HG02588 (cell line): ENCODE results near the gene P2RX6.
"Not testable (repeated sequence)": the region's sequence is repeated elsewhere in the genome, so short reads cannot be mapped to it uniquely, and the experiment has no call there.

ENCODE experiments used
- ATAC-seq: cut with Tn5 transposase; IDR thresholded peaks from one replicate; pipeline ENCODE4 v1.9.1; 2021; ENCODE audit warnings: mild to moderate bottlenecking, moderate library complexity; ENCODE audit not compliant: unreplicated experiment

Gene P2RX6

DNA sequence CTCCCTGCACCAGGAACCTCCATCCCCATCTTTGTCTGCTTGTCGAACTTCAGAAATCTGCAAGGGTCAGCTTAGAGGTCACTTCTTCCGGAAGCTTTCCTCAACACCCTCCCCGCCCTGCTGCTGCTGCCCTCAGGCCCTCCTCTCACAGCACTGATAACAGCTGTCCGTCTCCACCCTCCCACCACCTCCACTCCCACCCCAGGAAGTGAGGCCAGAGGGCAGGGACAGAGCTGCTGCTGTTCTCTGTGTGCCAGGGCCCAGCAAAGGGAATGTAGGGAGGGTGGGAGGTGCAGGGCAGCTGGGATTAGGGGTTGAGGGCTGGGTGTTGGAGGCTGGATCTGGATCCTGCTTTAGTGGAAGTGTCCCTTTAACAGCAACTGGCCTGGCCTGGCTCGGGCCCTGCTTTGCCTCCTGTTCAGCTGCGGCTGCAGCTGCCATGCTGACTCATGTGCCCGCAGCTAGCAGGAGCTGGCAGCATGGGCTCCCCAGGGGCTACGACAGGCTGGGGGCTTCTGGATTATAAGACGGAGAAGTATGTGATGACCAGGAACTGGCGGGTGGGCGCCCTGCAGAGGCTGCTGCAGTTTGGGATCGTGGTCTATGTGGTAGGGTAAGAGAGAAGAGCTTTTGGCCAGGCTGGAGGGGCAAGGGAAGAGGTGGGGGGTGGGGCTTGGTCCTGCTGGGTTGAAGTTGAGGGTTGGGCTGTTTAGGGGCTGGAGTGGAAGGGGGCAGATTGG lies at the start of gene P2RX6:
TSS of gene P2RX6 (plus strand) at position 440 of the 740 bp plus-strand sequence. CDS start at position 450, 10 bp downstream.
- no peak for ATAC-seq

DNA sequence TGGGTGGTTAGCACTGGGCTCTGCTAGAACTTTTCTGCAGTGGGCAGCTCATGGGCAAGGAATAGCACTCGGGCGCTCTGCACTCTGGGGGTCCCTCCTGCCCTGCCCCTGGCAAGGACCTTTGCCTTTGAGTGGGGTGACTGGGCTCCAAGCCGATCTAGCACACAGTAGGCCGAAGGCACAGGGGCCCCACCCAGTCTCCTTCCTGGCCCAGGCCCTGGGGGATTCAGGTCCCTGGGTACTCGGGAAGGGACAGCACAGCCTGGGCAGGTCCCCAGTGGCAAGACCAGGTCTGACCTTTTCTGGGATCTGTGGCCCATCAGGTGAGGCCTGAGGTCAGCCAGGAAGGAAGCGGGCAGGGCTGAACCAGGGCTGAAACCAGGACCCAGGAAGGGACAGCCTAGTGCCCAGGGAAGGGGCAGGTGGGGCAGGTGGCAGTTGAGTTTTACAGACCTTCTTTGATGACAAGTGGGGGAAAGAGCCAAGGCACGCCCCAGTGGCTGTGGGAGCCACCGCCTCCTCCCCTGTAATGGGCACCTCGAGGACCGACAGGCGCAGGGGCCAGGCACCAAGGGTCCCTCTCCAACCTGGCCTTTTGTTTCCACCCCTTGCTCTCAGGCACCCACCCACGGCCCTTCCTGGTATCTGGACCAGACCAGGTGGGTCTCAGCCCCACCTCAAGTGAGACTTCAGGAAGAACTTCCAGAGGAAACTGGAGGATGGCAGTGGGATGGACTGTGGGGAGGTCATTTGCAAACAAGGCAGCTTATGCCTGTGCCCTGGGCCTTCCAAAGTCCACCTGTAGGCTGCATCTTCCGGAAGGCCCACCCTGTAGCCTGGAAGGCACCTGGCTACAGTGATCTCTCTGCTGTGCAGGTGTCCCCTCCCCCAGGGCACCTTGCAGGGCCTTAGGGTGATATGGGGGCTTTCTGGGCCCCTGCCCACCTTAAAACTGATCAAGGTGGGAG lies 48.8 kb upstream of the P2RX6 start:
- ATAC-seq: no peak

DNA sequence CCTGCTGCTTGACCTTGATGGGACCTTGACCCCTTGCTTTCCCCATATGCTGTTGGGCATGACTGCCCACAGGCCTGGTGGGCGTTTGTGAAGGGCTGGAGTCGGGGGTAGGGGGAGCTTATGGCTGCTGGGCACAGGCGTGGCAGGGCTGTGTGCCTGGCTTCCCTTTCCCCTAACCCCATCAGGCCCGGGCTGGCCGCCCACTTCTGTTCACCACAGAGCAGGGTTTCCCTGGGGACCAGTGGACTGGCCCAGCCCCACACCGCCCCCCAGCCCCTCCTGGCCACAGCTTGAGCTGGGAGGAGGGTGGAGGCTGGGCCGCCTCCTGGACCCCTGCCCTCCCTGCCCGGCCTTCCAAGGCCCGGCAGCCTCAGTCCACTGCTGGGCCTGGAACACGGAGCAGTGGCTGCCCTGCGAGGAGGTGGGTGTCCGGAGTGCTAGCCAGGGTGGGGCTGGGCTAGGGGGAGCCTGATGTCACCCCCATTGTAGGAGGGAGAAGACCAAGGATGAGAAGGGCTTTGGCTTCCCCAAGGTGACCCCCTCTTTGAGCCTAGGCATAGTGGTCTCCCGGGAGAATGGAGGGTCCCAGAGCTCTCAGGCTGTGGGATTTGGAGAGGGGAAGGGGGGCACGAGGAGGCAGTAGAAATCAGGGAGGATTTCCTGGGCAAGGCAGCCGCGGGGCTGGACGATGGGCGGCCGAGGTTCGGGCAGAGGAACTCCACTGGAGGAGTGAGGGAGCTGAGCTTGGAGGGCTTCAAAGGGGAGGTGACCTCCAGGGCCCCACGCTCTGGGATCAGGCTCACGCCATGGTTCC lies 47.9 kb upstream of the P2RX6 start, which contains the start of gene AIFM3:
TSS of gene AIFM3 (plus strand) at position 373 of the 814 bp plus-strand sequence. CDS start 690 bp downstream, outside the sequence.
- no peak for ATAC-seq

DNA sequence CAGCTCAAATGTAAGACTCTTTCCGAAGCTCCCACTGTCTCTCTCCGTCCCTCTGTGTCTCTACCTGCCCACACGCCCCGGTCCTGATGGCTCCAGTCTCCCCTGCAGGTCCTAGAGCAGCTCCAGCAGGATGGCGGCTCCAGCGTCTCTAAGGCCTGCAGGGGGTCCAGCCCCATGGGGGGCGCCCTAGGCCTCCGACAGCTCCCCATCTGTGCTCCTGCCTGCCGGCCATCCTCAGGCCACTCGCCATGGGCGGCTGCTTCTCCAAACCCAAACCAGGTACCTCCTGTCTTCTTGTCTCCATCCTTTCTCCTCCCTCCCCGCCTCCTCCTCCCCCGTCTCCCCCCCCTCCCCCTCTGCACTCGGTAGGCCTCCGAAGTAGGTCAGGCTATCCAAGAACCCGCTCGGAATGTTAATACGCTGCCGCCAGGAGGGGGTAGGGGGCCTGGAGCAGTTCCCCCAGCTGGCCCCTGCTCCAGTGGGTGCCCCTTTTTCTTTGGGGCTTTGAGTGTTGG lies 47.2 kb upstream of the P2RX6 start:
- ATAC-seq: no peak

DNA sequence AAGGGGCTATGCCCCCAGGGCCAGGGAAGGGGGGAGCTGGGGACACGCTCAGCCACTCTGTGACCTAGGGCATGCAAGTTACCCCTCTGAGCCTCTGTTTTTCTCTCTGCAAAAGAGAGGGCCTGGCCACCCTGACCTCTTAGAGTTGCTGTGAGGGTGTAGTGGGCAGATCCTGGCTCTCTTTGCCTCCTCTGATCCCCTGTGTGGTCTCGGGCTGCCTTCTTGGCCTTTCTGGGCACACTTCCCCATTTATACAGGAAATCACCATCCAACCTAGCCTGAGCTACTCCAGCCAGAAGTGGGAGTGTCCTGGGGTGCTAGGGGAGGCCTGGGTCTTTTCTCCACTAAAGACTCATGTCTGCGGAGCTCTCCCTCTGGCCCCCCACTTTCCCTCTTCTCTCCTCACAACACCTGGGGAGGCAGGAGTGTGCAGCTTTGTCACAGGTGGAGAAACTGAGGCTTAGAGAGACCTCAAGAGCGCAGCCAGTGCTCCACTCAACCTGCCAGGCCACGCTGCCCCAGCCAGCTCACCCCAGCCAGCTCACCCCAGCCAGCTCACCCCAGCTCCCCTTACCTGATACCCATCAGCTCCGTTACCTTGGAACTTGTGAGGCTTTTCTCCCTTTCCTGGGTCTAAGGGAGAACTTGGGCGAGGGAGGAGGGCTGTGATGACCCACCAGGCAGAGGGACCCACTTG lies 46.5 kb upstream of the P2RX6 start:
- no peak for ATAC-seq

DNA sequence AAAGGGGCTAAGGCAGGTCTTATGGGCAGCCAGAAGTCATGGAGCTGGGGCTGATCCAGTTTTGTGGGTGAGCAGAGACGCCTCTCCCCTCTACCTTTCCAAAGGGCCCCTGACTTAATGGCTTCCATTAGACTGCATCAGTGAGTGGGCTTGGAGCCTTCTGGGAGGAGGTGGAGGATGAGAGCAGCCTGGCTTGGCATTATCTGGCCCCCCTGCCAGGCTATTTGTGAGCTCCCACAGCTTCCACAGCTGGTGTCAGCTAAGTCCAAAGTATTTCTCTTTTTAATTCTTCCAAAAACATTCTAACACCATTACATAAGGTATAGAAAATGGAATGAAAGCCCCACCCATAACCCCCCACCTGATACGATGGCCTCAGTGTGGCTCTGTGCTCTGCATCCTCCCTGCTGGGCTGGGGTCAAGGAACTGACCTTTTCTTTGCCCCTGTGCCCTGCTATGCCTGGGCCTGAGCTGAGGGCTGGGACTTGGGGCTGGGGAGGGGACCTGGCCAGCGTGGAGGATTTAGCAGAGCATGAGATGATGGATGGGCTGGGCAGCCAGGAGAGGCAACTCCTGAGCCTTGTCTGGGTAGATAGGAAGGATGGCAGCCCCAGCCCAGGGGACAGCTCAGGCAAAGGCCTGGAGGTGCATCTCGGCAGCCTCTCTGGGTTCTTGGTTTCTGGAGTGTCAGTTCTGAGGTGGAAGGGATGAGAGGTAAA lies 43.9 kb upstream of the P2RX6 start:
- ATAC-seq: no peak

DNA sequence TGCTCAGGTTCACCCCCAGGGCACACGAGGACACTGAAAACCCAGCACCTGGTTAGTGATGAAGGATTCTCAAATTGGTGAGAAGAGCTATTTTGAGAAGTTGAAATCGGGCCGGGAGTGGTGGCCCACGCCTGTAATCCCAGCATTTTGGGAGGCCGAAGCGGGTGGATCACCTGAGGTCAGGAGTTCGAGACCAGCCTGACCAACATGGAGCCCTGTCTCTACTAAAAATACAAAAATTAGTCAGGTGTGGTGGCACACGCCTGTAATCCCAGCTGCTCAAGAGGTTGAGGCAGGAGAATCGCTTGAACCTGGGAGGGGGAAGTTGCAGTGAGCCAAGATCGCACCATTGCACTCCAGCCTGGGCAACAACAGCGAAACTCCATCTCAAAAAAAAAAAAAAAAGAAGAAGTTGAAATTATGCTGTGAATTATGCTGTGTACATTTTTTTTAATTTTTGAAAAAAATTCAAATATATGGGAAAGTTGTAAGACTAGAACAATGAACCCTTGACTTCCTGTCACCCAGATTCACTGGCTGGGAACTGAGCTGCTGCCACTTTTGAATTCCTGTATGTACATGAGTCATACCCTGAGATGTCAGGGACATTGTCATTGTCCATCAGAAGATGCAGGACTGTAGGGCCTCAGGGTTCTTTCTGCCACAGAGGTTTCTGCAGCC lies 42.8 kb upstream of the P2RX6 start:
- not testable (repeated sequence) for ATAC-seq

DNA sequence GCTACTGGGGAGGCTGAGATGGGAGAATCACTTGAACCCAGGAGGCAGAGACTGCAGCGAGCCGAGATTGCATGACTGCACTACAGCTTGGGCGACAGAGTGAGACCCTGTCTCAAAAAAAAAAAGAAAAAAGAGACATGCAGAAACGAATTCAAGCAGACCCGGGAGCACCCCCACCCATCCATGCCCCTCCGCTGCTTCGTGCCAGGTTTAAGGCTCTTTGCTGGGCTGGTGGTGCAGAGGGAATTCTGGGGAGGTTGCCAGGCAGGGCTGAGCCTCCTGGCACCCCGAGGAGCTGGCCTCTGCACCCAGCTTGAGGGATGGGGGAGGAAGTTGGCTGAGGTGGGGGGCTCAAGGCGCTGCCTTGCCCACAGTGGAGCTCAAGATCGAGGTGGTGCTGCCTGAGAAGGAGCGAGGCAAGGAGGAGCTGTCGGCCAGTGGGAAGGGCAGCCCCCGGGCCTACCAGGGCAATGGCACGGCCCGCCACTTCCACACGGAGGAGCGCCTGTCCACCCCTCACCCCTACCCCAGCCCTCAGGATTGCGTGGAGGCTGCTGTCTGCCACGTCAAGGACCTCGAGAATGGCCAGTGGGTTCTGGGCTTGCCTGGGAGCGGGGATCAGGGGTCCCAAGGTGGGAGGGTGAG lies 41.9 kb upstream of the P2RX6 start:
- ATAC-seq: no peak

DNA sequence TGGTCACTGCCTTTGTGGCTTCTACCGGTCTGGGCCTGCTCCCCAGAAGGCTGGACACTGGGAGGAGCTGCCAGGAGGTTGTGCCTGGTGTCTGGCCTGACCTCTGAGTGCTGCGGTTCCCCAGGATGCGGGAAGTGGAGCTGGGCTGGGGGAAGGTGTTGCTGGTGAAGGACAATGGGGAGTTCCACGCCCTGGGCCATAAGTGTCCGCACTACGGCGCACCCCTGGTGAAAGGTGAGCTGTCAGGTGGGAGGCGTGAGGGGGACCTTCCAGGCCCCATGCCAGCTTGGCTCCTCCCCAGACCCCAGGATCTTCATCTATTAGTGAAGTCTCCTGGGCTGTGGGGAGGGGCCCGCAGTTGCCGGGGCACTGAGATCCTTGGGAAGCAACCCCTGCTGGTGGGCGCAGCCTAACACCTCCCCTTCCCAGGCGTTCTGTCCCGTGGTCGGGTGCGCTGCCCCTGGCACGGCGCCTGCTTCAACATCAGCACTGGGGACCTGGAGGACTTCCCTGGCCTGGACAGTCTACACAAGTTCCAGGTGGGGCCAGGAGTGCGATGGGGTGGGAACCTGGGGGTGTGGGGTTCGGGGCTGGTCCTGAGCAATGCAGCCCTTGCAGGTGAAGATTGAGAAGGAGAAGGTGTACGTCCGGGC lies 41.2 kb upstream of the P2RX6 start:
- no peak for ATAC-seq

DNA sequence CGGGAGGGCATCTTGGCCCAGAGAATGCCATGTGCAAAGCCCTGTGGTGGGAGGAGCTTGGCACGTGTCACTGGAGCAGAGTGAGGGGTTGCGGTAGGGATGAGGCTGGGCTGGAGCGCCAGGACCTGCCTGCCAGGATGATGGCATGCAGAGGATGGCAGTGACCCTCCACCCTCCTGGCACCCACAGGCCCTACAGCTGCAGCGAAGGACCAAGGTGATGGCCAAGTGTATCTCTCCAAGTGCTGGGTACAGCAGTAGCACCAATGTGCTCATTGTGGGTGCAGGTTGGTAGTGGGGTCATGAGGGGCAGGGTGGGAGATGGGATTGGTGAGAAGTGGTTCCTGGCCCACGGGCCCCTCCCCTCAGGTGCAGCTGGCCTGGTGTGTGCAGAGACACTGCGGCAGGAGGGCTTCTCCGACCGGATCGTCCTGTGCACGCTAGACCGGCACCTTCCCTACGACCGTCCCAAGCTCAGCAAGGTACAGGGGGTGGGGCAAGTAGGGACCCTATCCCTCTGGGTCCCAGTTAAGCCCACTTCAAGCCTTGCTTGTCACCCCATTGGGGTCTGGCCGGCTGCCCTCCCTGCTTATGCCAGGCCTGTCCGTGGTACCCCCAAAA lies 40.5 kb upstream of the P2RX6 start:
- no peak for ATAC-seq

DNA sequence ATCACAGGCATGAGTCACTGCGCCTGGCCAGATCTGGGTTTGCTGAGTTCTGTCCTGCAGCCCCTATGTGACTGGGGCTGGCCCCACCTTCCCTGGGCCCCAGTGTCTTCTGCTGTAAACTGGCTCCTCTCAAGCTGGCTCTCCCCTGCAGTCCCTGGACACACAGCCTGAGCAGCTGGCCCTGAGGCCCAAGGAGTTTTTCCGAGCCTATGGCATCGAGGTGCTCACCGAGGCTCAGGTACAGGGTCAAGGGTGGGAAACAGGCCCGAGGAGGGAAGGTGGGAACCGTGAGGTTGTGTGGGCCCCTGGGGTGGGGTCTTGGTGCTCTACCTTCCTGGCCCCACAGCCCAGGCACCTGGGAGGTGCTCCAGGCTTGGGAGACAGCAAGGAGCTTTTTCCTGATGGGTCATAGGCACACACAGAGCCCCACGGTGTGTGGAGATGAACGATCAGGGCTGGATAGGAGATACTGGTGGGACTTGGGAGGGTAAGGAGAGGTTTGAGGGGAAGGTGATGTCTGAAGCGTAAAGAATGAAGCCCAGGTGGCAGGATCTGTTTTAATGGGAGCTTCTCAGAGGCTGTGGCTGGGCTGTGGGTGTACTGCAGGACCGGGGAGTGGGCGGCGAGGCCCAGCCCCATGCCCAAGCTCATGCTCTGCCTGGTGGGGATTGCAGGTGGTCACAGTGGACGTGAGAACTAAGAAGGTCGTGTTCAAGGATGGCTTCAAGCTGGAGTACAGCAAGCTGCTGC lies 39.2 kb upstream of the P2RX6 start:
- no peak for ATAC-seq

DNA sequence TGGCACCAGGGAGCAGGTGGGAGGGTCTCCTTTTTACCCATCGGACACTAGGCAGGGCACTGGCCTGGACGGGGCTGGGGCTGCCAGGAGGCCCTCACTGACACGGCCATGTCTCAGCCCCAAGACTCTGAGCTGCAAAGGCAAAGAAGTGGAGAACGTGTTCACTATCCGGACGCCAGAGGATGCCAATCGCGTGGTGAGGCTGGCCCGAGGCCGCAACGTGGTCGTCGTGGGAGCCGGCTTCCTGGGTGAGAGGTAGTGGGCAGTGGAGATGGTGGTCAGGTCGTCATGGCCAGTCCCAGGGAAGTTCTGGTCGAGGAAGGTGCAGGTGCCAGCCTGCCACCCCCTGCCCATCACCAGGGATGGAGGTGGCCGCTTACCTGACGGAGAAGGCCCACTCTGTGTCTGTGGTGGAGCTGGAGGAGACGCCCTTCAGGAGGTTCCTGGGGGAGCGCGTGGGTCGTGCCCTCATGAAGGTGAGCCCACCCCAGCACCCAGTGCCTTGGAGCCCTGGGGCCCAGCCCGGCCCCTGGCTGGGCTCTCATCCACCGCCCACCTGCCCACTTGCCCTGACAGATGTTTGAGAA lies 38.6 kb upstream of the P2RX6 start:
- no peak for ATAC-seq

DNA sequence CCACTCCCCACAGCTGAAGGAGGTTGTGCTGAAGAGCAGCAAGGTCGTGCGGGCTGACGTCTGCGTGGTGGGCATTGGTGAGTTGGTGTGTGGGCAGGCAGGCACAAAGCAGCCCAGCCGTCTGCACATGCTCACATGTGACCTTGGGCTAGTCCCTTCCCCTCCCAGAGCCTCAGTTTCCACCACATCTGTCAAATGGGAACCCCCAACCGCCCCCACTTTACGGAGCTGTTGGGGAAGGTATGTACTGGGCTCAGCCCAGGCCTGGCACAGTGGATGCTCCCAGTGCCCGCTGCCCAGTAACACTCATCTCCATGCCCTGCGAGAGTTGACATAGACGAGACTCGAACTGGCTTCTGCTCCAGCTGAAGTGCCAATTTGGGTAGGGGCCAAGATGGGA lies 37.9 kb upstream of the P2RX6 start:
- no peak for ATAC-seq

DNA sequence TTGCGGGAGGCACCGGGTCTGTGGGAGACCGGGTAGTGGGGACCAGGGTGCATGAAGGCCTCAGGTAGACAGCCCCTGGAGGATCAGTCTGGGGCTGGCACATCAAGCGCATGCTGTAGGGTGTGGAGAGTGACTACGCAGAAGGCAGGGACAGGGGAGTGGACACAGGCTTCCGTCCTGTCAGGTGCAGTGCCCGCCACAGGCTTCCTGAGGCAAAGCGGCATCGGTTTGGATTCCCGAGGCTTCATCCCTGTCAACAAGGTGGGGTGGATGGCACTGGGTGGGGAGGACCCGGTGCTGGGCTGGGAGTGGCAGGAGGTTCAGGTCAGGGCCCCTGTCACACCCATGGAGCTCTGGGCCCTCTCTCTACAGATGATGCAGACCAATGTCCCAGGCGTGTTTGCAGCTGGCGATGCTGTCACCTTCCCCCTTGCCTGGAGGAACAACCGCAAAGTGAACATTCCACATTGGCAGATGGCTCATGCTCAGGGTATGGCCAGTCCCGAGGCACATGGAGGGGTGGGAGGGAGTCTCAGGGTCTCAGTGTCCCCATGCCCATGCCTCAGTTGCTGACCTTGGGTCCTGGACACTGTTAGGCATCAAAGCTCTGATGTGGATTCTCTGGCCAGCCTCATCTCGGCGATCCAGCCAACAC lies 37.3 kb upstream of the P2RX6 start:
- no peak for ATAC-seq

DNA sequence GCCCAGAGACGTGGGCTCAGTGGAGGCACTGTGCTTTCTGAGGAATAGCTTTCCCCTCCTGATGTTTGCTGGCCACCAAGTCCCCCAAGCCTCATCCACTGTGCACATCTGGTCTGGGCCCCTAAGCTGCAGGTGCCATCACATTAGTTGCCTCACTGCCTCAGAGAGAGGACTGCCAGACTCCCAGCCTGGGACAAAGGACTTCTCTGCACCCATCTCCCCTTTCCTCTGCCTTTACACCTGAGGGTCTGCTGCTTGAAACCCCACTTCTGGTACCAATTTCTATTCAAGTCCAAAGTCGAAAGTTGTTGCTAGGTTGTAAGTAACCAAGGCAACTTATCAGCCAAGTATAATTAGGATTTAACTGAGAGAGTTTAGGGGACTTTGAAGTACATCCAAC lies 36.5 kb upstream of the P2RX6 start:
- no peak for ATAC-seq

DNA sequence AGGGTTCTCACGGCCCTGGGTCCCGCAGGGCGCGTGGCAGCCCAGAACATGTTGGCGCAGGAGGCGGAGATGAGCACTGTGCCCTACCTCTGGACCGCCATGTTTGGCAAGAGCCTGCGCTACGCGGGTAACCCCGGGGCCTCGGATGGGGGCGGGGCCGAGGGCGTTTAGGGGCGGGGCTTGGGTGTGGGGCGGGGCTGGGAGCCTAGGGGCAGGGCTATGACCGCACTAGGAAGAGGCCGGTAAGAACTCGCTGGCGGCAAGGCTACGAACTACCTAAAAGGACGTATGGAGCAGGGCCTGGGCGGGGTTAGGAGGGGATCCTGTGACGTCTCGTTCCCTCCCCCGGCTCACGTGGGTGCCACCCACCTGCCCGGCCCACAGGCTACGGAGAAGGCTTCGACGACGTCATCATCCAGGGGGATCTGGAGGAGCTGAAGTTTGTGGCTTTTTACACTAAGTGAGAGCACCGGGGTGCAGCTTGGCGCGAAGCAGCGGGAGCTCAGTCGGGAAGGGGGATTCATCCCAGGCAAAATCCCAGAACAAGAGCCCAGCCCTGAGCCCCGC lies 35.6 kb upstream of the P2RX6 start:
- ATAC-seq: no peak
